Body of pancreas (tissue), 4 donors: ENCODE results near the gene CAPN10. TPM values are rescaled to one million over a fixed set of nuclear protein-coding genes. Genes with fewer than 3 reads are reported as not detected.

ENCODE experiments used
- ATAC-seq: fragments of 150-250 bp; one replicate; pipeline ENCODE4 v1.9.1; 2016
- DNase-seq, 4 donors: peaks; one replicate each; pipeline ENCODE4 v3.0.0-alpha.2; 2019
- H3K27ac ChIP-seq, 4 donors: fragments of 200-600 bp; sonication (generic); 1 replicate in 3 of 4; 2 replicates in 1 of 4; pipeline versions ENCODE4 v1.5.1 to v1.6.1; 2016 to 2019; ENCODE audit warnings: mild to moderate bottlenecking in 1 of 4, mixed read lengths in 1 of 4, moderate library complexity in 1 of 4
- H3K27me3 ChIP-seq, 2 donors: fragments of 200-600 bp; sonication (generic); one replicate each; pipeline ENCODE4 v1.6.0; 2016; ENCODE audit warnings: mild to moderate bottlenecking in 1 of 2
- H3K36me3 ChIP-seq, 2 donors: fragments of 200-600 bp; sonication (generic); replicated peaks in 1 of 2; 2 replicates each; pipeline ENCODE4 v1.5.1; 2016; ENCODE audit warnings: low read depth in 2 of 2; ENCODE audit not compliant: insufficient read depth in 1 of 2
- H3K4me1 ChIP-seq: fragments of 200-600 bp; sonication (generic); one replicate; pipeline ENCODE4 v1.6.0; 2016
- H3K4me3 ChIP-seq, 2 donors: fragments of 200-600 bp; sonication (generic); 1 replicate in 1 of 2; 2 replicates in 1 of 2; pipeline ENCODE4 v1.5.1; 2016 to 2019
- H3K9me3 ChIP-seq, 3 donors: fragments of 200-600 bp; sonication (generic); 1 replicate in 2 of 3; 2 replicates in 1 of 3; pipeline ENCODE4 v1.5.1; 2016
- POLR2A ChIP-seq, 3 donors: fragments of 450-650 bp; IDR thresholded peaks; one replicate each; pipeline ENCODE4 v1.6.1; 2016; ENCODE audit warnings: antibody characterized with exemption in 3 of 3, mild to moderate bottlenecking in 2 of 3
- WGBS, 2 donors: methylation state at CpG; one replicate each; pipeline ENCODE4 v1.1.5; 2017; 5-methylcytosine and 5-hydroxymethylcytosine counted together
- intact Hi-C: fragments of 100-400 bp; cut with DNase I; formaldehyde crosslinking; loops from one replicate; pipeline ENCODE4 v1.15.1; 2023
- total RNA-seq, 2 donors: library from RNA; depleted of rRNA; stranded (reverse); fragments of >200 nt; gene quantifications; one replicate each; pipeline ENCODE4 v1.1.0, GENCODE V29; 2016
- TF ChIP-seq, protein P1 (sequence below), 7 experiments: fragments of 450-650 bp in 4 of 7; fragments of 200-600 bp in 3 of 7; sonication (generic) in 3 of 7; IDR thresholded peaks; one replicate each; pipeline ENCODE4 v1.5.1; 2016 to 2019; ENCODE audit warnings: antibody characterized with exemption in 7 of 7

The CAPN10 gene
- total RNA-seq, 2 donors from 2014 or later: 16.3 to 34.3 TPM

GRCh38 chr2:240574386-240575100, 12.0 kb upstream of the CAPN10 start:
- peaks cover 8 to 20% of the 10 kb centered on the region in 2 donors for H3K36me3 ChIP-seq
- H3K9me3 ChIP-seq: no peaks in the 10 kb centered on the region
- WGBS, 2 donors: 83 to 94% methylated on average over 13 to 20 of the region's 21 CpGs
- ATAC-seq: no peak
- intact Hi-C loops: no loop called here
- H3K27ac ChIP-seq: no peak overlapping the region
- no peaks in the 10 kb centered on the region for H3K27me3 ChIP-seq
- H3K4me1 ChIP-seq: peaks cover 40% of the 10 kb centered on the region
- H3K4me3 ChIP-seq: no peak overlapping the region
- DNase-seq: no peak
- TF ChIP-seq, protein P1, sequence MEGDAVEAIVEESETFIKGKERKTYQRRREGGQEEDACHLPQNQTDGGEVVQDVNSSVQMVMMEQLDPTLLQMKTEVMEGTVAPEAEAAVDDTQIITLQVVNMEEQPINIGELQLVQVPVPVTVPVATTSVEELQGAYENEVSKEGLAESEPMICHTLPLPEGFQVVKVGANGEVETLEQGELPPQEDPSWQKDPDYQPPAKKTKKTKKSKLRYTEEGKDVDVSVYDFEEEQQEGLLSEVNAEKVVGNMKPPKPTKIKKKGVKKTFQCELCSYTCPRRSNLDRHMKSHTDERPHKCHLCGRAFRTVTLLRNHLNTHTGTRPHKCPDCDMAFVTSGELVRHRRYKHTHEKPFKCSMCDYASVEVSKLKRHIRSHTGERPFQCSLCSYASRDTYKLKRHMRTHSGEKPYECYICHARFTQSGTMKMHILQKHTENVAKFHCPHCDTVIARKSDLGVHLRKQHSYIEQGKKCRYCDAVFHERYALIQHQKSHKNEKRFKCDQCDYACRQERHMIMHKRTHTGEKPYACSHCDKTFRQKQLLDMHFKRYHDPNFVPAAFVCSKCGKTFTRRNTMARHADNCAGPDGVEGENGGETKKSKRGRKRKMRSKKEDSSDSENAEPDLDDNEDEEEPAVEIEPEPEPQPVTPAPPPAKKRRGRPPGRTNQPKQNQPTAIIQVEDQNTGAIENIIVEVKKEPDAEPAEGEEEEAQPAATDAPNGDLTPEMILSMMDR (IDR thresholded peaks at IDR 0.05): no peak
- no peak for TF ChIP-seq POLR2A (IDR thresholded peaks at IDR 0.05)

GRCh38 chr2:240575101-240575965, 11.2 kb upstream of the CAPN10 start:
- no peak overlapping the region for H3K4me3 ChIP-seq
- peaks cover 40% of the 10 kb centered on the region for H3K4me1 ChIP-seq
- 86 to 89% methylated on average over 9 to 23 of the region's 23 CpGs for WGBS, 2 donors
- ATAC-seq (no peak), DNase-seq (no peak)
- H3K27me3 ChIP-seq: no peaks in the 10 kb centered on the region
- TF ChIP-seq, protein P1 (IDR thresholded peaks at IDR 0.05): no peak
- intact Hi-C loops: no loop called here
- no peaks in the 10 kb centered on the region for H3K9me3 ChIP-seq
- H3K27ac ChIP-seq: no peak overlapping the region
- H3K36me3 ChIP-seq: peaks cover 8 to 20% of the 10 kb centered on the region in 2 donors

DNA sequence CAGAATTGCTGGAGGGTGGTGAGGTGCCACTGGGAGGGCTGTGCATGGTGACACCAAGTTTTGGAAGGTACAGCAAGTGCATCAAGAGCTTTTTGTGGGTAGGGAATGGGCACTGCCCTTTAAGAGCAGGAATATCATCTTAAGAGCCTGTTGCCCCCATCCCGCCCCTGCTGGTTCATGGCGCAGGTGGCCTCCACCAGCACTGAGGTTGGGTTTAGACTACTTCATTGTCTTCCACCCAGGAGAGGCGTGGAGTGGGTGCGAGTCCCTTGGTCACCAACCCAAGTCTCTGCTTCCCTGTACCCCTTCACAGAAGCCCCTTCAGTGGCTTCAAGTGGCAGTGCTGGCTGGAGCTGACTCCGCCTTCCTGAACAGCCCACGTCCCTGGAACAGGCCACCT, 10.5 kb upstream of the CAPN10 start:
- DNase-seq: no peak

DNA sequence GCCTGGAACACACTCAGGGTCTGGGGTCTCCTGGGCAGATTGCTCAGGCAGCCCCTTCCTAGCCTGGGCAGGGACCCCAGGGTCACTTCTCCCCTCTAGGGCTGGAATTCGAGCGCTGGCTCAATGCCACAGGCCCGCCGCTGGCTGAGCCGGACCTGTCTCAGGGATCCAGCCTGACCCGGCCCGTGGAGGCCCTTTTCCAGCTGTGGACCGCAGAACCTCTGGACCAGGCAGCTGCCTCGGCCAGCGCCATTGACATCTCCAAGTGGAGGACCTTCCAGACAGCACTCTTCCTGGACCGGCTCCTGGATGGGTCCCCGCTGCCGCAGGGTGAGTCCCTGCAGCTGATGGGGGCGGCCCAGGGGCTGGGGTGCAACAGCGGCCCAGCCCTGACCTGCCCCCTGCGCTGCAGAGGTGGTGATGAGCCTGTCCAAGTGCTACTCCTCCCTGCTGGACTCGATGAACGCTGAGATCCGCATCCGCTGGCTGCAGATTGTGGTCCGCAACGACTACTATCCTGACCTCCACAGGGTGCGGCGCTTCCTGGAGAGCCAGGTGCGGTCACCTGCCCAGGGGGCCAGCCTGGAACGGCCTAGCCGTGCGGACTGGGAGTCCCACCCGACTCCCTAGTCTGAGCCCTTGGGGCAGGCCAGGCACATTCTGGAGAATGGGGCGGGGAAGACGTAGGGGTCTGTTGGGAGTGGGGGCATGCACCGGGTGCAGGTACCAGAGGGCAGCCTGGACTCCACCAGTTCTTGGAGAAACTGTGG, 9.9 kb upstream of the CAPN10 start:
- H3K4me1 ChIP-seq: peaks cover 32% of the 10 kb centered on the region
- TF ChIP-seq POLR2A (IDR thresholded peaks at IDR 0.05): no peak
- TF ChIP-seq, protein P1 (IDR thresholded peaks at IDR 0.05): no peak

More for the DNA sequence above, 10.5 kb upstream of the CAPN10 start:
- TF ChIP-seq, protein P1 (IDR thresholded peaks at IDR 0.05): no peak
- TF ChIP-seq POLR2A (IDR thresholded peaks at IDR 0.05): no peak
- intact Hi-C loops: no loop called here
- Histone ChIP-seq H3K36me3 (peaks cover 8 to 20% of the 10 kb centered on the region in 2 donors), H3K27ac (no peak overlapping the region), H3K4me1 (peaks cover 38% of the 10 kb centered on the region), H3K9me3 (no peaks in the 10 kb centered on the region), H3K27me3 (no peaks in the 10 kb centered on the region), H3K4me3 (no peak overlapping the region)
- ATAC-seq: no peak
- 81 to 94% methylated on average over 6 of the region's 6 CpGs for WGBS, 2 donors

More for the DNA sequence above, 9.9 kb upstream of the CAPN10 start:
- Histone ChIP-seq H3K36me3 (peaks cover 8 to 20% of the 10 kb centered on the region in 2 donors), H3K9me3 (no peaks in the 10 kb centered on the region), H3K27ac (no peak overlapping the region), H3K27me3 (no peaks in the 10 kb centered on the region), H3K4me3 (no peak overlapping the region)
- intact Hi-C loops: no loop called here
- no peak for ATAC-seq
- DNase-seq: no peak
- 88 to 93% methylated on average over 6 to 22 of the region's 32 CpGs for WGBS, 2 donors
